Measurements from ENCODE around the gene TIFAB.

The TIFAB gene

DNA sequence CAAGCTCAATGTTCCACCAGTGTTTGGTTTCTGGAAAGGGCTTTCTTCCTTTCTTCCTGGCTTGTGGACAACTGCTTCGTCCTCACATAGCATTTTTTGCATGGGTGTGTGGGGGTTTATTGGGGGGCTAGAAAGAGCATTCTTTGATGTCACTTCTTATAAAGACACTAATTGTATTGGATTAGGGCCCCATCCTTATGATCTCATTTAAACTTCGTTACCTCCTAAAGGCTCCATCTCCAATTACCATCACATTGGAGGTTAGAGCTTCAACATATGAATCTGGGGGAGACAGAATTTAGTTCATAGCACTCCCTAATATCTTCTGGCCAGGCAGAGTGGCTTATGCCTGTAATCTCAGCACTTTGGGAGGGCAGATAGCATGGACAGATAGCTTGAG lies 47.1 kb downstream of the TIFAB start:
- DNase-seq (ENCODE audit: extremely low read depth, low read depth): no peak
- H3K4me3 ChIP-seq (replicated peaks; ENCODE audit: low read depth, low read length): no peak overlapping the region
- no peak for TF ChIP-seq CTCF (IDR thresholded peaks at IDR 0.05; ENCODE audit: low read depth, low read length, missing control alignments)

DNA sequence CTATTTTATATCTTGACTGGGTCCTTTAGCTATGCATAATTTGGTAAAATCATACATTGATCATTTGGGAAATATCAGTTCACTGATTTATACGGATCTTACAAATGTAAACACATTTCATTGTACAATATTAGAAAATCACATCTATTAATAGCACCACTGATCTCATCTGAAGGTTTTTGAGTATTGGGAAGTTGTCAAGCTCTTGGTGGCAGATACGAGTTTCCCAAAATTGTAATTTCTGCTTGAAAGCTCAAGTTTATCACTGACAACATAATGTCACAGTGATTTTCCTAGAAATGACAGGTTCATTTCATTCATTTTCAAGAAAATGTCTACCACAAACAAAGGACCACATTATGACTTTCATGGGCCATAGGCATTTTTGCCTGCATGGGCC lies 50.1 kb downstream of the TIFAB start:
- no peak overlapping the region for H3K4me3 ChIP-seq (replicated peaks; ENCODE audit: low read depth, low read length)
- TF ChIP-seq CTCF (IDR thresholded peaks at IDR 0.05; ENCODE audit: low read depth, low read length, missing control alignments): no peak
- no peak for DNase-seq (ENCODE audit: extremely low read depth, low read depth)

DNA sequence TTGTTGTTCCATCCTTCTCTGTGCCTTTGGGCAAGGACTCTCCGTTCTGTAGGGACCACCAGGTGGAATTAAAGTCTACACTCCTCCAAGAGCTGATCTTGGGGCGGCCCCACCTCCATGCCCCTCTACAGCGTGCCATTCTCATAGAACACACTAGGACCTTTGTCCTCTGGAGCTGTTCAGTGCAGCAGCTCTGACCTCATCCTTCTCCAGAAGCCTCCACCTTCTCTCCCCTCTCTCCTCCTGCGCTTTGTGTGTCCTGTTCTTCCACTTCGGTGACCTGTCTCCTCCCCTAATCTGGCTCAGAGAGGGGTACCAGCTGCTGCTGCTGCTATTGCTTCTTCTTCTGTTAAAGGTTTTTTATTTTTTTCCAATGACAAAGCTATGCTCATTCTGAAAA lies 51.3 kb downstream of the TIFAB start:
- no peak overlapping the region for H3K4me3 ChIP-seq (replicated peaks; ENCODE audit: low read depth, low read length)
- DNase-seq (ENCODE audit: extremely low read depth, low read depth): no peak
- no peak for TF ChIP-seq CTCF (IDR thresholded peaks at IDR 0.05; ENCODE audit: low read depth, low read length, missing control alignments)

- DNase-seq (ENCODE audit: extremely low read depth, low read depth): no peak
- TF ChIP-seq CTCF (IDR thresholded peaks at IDR 0.05; ENCODE audit: low read depth, low read length, missing control alignments): no peak
- peak overlapping the region; percentile 83 for H3K4me3 ChIP-seq (replicated peaks; ENCODE audit: low read depth, low read length)
Observed at GRCh38 chr5:135399794-135400542, 52.2 kb downstream of the TIFAB start.

DNA sequence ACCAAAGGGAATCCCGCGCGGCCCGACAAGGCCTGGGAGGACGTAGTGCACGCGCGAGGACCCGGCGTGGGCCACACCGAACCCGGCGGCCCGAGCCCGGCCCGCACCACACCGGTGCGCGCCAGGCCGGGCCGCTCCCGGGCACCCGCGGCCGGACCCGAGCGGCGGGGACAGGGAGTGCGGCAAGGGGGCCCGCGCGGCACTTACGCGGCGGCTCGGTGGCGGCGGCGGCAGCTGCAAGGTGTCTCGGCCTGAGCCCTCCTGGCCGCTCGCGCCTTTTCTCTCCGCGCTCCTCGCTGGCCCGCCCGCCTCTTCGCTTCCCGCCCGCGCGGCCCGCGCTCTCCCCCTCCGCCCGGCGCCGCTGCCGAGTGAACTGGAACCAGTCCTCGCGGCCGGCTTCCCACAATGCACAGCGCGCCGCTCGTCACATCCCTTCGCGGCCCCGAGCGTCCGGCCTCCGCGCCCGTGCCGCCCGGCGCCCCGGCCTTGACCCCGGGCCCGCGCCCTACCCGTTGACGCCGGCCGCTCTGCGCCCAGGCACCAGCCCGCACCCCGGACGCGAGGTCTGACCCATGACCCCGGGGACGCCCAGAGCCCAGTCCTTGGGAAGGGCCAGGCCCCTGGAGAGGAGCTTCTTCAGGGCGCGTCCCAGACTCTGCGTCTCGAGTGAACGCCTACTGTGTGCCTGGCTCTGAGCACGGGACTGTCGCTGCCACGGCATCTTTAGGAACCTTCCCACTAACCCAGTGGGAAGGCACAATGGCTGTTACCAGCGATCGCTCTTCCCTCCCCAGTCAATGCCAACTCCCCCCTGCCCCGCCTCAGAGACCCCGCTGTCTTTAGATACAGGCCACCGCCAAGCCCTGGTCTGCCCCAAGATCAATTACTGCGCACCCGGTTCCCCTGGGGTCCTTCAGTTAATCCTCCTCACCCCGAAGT lies 53.0 kb downstream of the TIFAB start, which contains the start of gene MACROH2A1:
TSS of gene MACROH2A1 (minus strand) at position 377 of the 939 bp plus-strand sequence. CDS start 10,138 bp downstream, outside the sequence.
- TF ChIP-seq CTCF (IDR thresholded peaks at IDR 0.05; ENCODE audit: low read depth, low read length, missing control alignments): no peak
- H3K4me3 ChIP-seq (replicated peaks; ENCODE audit: low read depth, low read length): peak within 1 kb of the TSS; percentile 83
- DNase-seq (ENCODE audit: extremely low read depth, low read depth): no peak

DNA sequence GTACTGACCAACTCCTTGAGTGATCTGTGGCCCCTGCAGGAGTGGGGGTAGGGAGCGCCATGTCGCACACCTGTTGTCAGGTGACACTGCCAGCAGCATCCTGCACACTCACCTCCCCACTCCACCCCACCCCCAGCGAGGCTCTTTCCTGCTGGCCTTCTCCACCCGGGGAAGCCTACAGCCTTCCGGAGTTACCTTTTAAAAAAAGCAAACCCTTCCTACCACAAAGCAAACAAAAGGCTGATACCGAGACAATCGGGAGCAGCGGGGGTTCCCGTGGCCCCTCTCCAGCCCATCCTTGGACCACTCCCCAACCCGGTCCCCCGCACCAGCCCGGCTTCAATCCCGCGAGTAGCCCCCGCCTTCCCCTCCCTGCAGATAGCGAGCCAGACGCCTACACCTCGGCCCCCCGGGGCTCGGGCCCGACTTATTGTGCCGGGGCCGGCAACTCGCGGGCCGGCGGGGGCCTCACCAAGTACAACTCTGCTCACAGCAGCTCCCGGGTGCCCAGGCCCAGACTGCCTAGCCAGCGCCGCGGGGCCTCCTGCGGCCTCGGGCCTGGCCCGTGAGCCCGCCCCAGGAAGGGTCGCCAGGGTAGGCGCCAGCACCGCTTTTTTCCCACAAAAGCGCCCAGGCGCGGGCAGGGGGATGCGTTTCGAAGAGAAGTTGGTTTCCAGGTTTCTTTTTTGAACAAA lies 53.8 kb downstream of the TIFAB start:
- no peak for TF ChIP-seq CTCF (IDR thresholded peaks at IDR 0.05; ENCODE audit: low read depth, low read length, missing control alignments)
- peak overlapping the region; percentile 83 for H3K4me3 ChIP-seq (replicated peaks; ENCODE audit: low read depth, low read length)
- DNase-seq (ENCODE audit: extremely low read depth, low read depth): no peak

All from HFF-Myc (cell line).